Transverse colon (tissue), 4 donors: ENCODE data around the gene B4GALNT4. TPM values are rescaled to one million over a fixed set of nuclear protein-coding genes. Genes with fewer than 3 reads are reported as not detected.

Experiments used
- DNase-seq: peaks from one replicate; pipeline ENCODE4 v3.0.0-alpha.2; 2019
- H3K27ac ChIP-seq, 4 donors: fragments of 200-600 bp; sonication (generic); 2 replicates each; pipeline ENCODE4 v1.5.1; 2016 to 2018; ENCODE audit warnings: inconsistent platforms in 4 of 4
- H3K27me3 ChIP-seq: fragments of 200-600 bp; sonication (generic); 2 replicates; pipeline ENCODE4 v1.5.1; 2017; ENCODE audit warnings: inconsistent platforms
- H3K36me3 ChIP-seq, 4 donors: fragments of 200-600 bp; sonication (generic); 2 replicates each; pipeline ENCODE4 v1.5.1; 2017 to 2019; ENCODE audit warnings: inconsistent platforms in 4 of 4
- H3K4me1 ChIP-seq, 4 donors: fragments of 200-600 bp; sonication (generic); 2 replicates each; pipeline ENCODE4 v1.5.1; 2017 to 2020; ENCODE audit warnings: inconsistent platforms in 4 of 4
- H3K4me3 ChIP-seq, 4 donors: fragments of 200-600 bp; sonication (generic); 1 replicate in 1 of 4; 2 replicates in 3 of 4; pipeline versions ENCODE4 v1.5.1 to v1.6.1; 2017 to 2019; ENCODE audit warnings: inconsistent platforms in 4 of 4
- H3K9me3 ChIP-seq, 2 donors: fragments of 200-600 bp; sonication (generic); 2 replicates each; pipeline ENCODE4 v1.5.1; 2017 to 2019; ENCODE audit warnings: inconsistent platforms in 2 of 2
- EP300 ChIP-seq: sonication (generic); formaldehyde crosslinking; IDR thresholded peaks from one replicate; pipeline ENCODE4 v1.6.1; 2017; ENCODE audit warnings: antibody characterized with exemption, low read depth
- POLR2A ChIP-seq: fragments of 450-650 bp; IDR thresholded peaks from one replicate; pipeline ENCODE4 v1.6.1; 2016; ENCODE audit warnings: antibody characterized with exemption, mild to moderate bottlenecking, moderate library complexity
- POLR2AphosphoS5 ChIP-seq, 3 donors: sonication (generic); formaldehyde crosslinking; IDR thresholded peaks; one replicate each; pipeline ENCODE4 v1.6.1; 2016; ENCODE audit warnings: antibody characterized with exemption in 3 of 3
- WGBS, 2 donors: methylation state at CpG; one replicate each; pipeline ENCODE4 v1.1.5; 2018; ENCODE audit warnings: low coverage in 1 of 2; 5-methylcytosine and 5-hydroxymethylcytosine counted together
- in situ Hi-C, 4 donors: fragments of 200-750 bp; cut with MboI; loops; one replicate each; pipeline versions ENCODE4 v1.15.0 to v1.15.1; 2017; ENCODE audit warnings: low sequenced_read_pairs in 3 of 4, low pct_ligation_motif_present in 1 of 4, low pct_unique_long_range_greater_than_20kb in 1 of 4
- intact Hi-C: fragments of 100-400 bp; cut with DNase I; formaldehyde crosslinking; loops from one replicate; pipeline ENCODE4 v1.15.1; 2023; ENCODE audit warnings: low total_unique reads
- total RNA-seq, 4 donors: library from RNA; depleted of rRNA; stranded (reverse); fragments of >200 nt; gene quantifications; one replicate each; pipeline ENCODE4 v1.1.0, GENCODE V29; 2016
- TF ChIP-seq, protein P1 (sequence below), 5 experiments: fragments of 200-600 bp in 3 of 5; fragments of 450-650 bp in 2 of 5; sonication (generic) in 3 of 5; IDR thresholded peaks; 1 replicate in 2 of 5; 2 replicates in 3 of 5; pipeline ENCODE4 v1.5.1; 2016 to 2017; ENCODE audit warnings: antibody characterized with exemption in 5 of 5, inconsistent platforms in 3 of 5, mild to moderate bottlenecking in 2 of 5, moderate library complexity in 1 of 5

Gene B4GALNT4
- total RNA-seq, 4 donors from 2014 or later: 0.82 to 3.0 (median 1.3) TPM; not detected in 1

DNA sequence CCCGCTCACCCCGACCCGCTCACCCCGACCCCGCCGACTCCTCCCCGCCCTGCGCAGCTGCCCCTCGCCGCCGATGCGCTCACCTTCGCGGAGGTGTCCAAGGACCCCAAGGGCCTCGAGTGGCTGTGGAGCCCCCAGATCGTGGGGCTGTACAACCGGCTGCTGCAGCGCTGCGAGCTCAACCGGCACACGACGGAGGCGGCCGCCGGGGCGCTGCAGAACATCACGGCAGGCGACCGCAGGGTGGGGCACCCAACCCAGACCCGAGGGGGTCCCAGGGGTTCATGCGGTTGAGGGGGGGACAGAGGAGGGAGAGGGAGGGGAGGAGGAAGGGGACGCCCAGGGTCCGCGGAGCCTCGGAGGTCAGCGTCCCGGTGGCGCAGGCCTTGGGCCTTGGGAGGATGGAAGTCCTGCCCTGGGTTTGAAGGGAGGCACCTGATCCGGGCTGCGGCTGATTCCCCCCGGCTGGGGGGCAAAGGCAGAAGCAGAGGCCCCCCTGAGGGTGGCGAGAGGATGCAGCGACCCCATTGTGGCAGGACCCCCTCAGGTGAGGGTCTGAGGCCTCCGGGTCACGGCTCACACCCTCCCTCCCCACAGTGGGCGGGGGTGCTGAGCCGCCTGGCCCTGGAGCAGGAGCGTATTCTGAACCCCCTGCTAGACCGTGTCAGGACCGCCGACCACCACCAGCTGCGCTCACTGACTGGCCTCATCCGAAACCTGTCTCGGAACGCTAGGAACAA is 33.9 kb downstream of the B4GALNT4 start:
- DNase-seq: no peak
- WGBS, 2 donors: 89% methylated on average over 28 of the region's 55 CpGs; no CpG with 5 or more reads in 1 of the 2 donors
- Histone ChIP-seq H3K27ac (no peak overlapping the region), H3K4me1 (peaks cover 8 to 22% (median 17%) of the 10 kb centered on the region in 4 donors), H3K36me3 (no peaks in the 10 kb centered on the region), H3K27me3 (peaks cover 13% of the 10 kb centered on the region), H3K9me3 (no peaks in the 10 kb centered on the region), H3K4me3 (no peak overlapping the region)
- intact Hi-C loops: loop anchor here (10.0 kb wide), 1 partner anchor 102 kb away; the partner anchor contains the start of gene RNH1
- in situ Hi-C loops: loop anchor here in 1 of 4 donors (10.0 kb wide), 1 partner anchor 52 kb away; the partner anchor contains the start of gene PTDSS2
- TF ChIP-seq EP300: no peak
- no peak for TF ChIP-seq POLR2AphosphoS5 (IDR thresholded peaks at IDR 0.05)
- no peak for TF ChIP-seq POLR2A
- TF ChIP-seq, protein P1, sequence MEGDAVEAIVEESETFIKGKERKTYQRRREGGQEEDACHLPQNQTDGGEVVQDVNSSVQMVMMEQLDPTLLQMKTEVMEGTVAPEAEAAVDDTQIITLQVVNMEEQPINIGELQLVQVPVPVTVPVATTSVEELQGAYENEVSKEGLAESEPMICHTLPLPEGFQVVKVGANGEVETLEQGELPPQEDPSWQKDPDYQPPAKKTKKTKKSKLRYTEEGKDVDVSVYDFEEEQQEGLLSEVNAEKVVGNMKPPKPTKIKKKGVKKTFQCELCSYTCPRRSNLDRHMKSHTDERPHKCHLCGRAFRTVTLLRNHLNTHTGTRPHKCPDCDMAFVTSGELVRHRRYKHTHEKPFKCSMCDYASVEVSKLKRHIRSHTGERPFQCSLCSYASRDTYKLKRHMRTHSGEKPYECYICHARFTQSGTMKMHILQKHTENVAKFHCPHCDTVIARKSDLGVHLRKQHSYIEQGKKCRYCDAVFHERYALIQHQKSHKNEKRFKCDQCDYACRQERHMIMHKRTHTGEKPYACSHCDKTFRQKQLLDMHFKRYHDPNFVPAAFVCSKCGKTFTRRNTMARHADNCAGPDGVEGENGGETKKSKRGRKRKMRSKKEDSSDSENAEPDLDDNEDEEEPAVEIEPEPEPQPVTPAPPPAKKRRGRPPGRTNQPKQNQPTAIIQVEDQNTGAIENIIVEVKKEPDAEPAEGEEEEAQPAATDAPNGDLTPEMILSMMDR (IDR thresholded peaks at IDR 0.05): no peak

DNA sequence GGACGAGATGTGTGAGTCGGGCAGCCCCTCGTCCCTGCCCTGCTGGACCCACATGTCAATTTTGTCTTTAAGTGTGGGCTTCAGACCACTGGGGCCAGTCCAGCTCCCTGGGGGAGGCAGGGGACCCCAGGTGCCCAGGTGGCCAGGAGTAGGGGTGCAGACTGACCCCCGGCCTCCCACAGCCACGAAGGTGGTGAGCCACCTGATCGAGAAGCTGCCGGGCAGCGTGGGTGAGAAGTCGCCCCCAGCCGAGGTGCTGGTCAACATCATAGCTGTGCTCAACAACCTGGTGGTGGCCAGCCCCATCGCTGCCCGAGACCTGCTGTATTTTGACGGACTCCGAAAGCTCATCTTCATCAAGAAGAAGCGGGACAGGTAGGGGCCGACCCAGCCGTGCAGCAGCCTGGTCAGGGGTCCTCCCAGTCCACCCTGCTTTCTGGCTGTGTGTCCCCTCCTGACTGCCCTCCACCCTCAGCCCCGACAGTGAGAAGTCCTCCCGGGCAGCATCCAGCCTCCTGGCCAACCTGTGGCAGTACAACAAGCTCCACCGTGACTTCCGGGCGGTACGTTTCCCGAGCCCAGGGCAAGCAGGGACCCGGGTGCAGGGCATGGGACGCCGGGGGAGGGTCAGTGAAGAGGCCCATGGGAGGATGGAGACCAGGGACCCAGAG is 34.6 kb downstream of the B4GALNT4 start:
- H3K27ac ChIP-seq: no peak overlapping the region
- TF ChIP-seq POLR2AphosphoS5 (IDR thresholded peaks at IDR 0.05) (no peak), POLR2A (no peak), EP300 (no peak)
- TF ChIP-seq, protein P1 (IDR thresholded peaks at IDR 0.05): no peak
- in situ Hi-C loops (loop anchor here in 1 of 4 donors (10.0 kb wide), 1 partner anchor 51 kb away; the partner anchor contains the start of gene PTDSS2), intact Hi-C loops (loop anchor here (10.0 kb wide), 1 partner anchor 101 kb away; the partner anchor contains the start of gene RNH1)
- H3K4me1 ChIP-seq: peaks cover 8 to 22% (median 17%) of the 10 kb centered on the region in 4 donors
- WGBS, 2 donors: 93% methylated on average over 27 of the region's 27 CpGs; no CpG with 5 or more reads in 1 of the 2 donors
- no peak overlapping the region for H3K4me3 ChIP-seq
- no peaks in the 10 kb centered on the region for H3K36me3 ChIP-seq
- H3K9me3 ChIP-seq: no peaks in the 10 kb centered on the region
- DNase-seq: no peak
- peaks cover 13% of the 10 kb centered on the region for H3K27me3 ChIP-seq

DNA sequence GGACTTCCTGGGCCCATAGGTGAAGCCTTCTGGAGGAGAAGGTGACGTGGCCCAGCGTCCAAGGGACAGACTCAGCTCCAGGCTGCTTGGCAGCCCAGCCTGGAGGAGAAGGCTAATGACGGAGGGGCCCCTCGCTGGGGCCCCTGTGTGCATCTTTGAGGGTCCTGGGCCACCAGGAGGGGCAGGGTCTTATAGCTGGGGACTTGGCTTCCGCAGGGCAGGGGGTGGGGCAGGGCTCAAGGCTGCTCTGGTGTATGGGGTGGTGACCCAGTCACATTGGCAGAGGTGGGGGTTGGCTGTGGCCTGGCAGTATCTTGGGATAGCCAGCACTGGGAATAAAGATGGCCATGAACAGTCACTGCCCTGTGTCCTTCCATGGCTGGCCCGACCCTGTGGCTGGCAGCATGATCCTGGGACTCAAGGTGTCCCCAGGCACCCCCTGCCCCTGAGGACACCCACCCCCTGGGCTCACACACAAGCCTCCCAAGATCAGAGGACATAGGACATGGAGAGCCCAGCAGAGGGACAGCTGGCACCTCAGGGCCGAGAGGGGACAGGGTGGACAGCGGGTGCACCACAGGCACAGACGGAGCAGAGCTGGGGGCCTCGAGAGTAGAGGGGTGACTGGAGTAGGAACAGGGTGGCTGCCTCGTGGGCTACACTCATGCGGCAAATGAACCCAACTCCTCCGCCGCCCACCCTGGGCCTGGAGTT is 35.4 kb downstream of the B4GALNT4 start:
- Histone ChIP-seq H3K4me1 (peaks cover 8 to 22% (median 17%) of the 10 kb centered on the region in 4 donors), H3K36me3 (no peaks in the 10 kb centered on the region), H3K9me3 (no peaks in the 10 kb centered on the region), H3K27me3 (peaks cover 11% of the 10 kb centered on the region), H3K4me3 (no peak overlapping the region), H3K27ac (no peak overlapping the region)
- WGBS, 2 donors: 87% methylated on average over 14 of the region's 14 CpGs; no CpG with 5 or more reads in 1 of the 2 donors
- intact Hi-C loops: loop anchor here (10.0 kb wide), 1 partner anchor 100 kb away; the partner anchor contains the start of gene RNH1
- no peak for DNase-seq
- in situ Hi-C loops: loop anchor here in 1 of 4 donors (10.0 kb wide), 1 partner anchor 50 kb away; the partner anchor contains the start of gene PTDSS2
- TF ChIP-seq POLR2AphosphoS5 (IDR thresholded peaks at IDR 0.05) (no peak), EP300 (no peak), POLR2A (no peak)
- TF ChIP-seq, protein P1 (IDR thresholded peaks at IDR 0.05): no peak
